RWPE2 (cell line): Measurements from ENCODE around the gene SAMD13.

Experiments
- ATAC-seq: fragments of 200-7000 bp; cut with Tn5 transposase; 3 replicates; pipeline ENCODE4 v1.9.1; 2021; ENCODE audit warnings: low read depth
- DNase-seq: peaks from one replicate; pipeline ENCODE4 v3.0.0-alpha.2; 2020; ENCODE audit warnings: low spot score
- H3K27ac ChIP-seq: fragments of 450-650 bp; 2 replicates; pipeline ENCODE4 v1.5.1; 2017; ENCODE audit warnings: mild to moderate bottlenecking; ENCODE audit not compliant: poor library complexity, severe bottlenecking
- H3K27me3 ChIP-seq: fragments of 250-450 bp; sonication (Bioruptor Pico); 2 replicates; pipeline ENCODE4 v1.5.1; 2021; ENCODE audit warnings: mild to moderate bottlenecking, moderate library complexity; ENCODE audit not compliant: insufficient read depth, poor library complexity, severe bottlenecking
- H3K36me3 ChIP-seq: fragments of 250-450 bp; sonication (Bioruptor Pico); 2 replicates; pipeline ENCODE4 v1.5.1; 2020; ENCODE audit warnings: low read depth, mild to moderate bottlenecking, moderate library complexity
- H3K4me1 ChIP-seq: fragments of 250-450 bp; sonication (Bioruptor Pico); 2 replicates; pipeline ENCODE4 v1.5.1; 2021; ENCODE audit warnings: mild to moderate bottlenecking, moderate library complexity; ENCODE audit not compliant: insufficient read depth, poor library complexity, severe bottlenecking
- H3K4me3 ChIP-seq: fragments of 250-450 bp; sonication (Bioruptor Pico); 2 replicates; pipeline ENCODE4 v1.5.1; 2021; ENCODE audit warnings: mild to moderate bottlenecking, moderate library complexity; ENCODE audit not compliant: severe bottlenecking
- H3K9me3 ChIP-seq: fragments of 250-450 bp; sonication (Bioruptor Pico); 2 replicates; pipeline ENCODE4 v1.5.1; 2021; ENCODE audit warnings: mild to moderate bottlenecking, moderate library complexity; ENCODE audit not compliant: severe bottlenecking
- CTCF ChIP-seq: fragments of 450-650 bp; IDR thresholded peaks from one replicate; pipeline ENCODE4 v1.5.1; 2017; ENCODE audit warnings: mild to moderate bottlenecking, moderate library complexity; ENCODE audit not compliant: poor library complexity, severe bottlenecking

Gene SAMD13

GRCh38 chr1:84265867-84266266 lies 35.6 kb upstream of the SAMD13 start:
- no peak for TF ChIP-seq CTCF
- Histone ChIP-seq H3K4me1 (no peaks in the 10 kb centered on the region), H3K27ac (no peak overlapping the region), H3K9me3 (no peaks in the 10 kb centered on the region), H3K4me3 (no peak overlapping the region), H3K36me3 (no peaks in the 10 kb centered on the region), H3K27me3 (no peaks in the 10 kb centered on the region)
- no peak for DNase-seq
- no peak for ATAC-seq

GRCh38 chr1:84266748-84267147 lies 34.8 kb upstream of the SAMD13 start:
- TF ChIP-seq CTCF: no peak
- H3K27ac ChIP-seq: no peak overlapping the region
- ATAC-seq: no peak

GRCh38 chr1:84267476-84267875 lies 34.0 kb upstream of the SAMD13 start:
- Histone ChIP-seq H3K4me1 (no peaks in the 10 kb centered on the region), H3K36me3 (no peaks in the 10 kb centered on the region), H3K27me3 (no peaks in the 10 kb centered on the region), H3K9me3 (no peaks in the 10 kb centered on the region), H3K4me3 (no peak overlapping the region), H3K27ac (no peak overlapping the region)
- ATAC-seq (no peak), DNase-seq (no peak)
- TF ChIP-seq CTCF: no peak

More at GRCh38 chr1:84266748-84267147, 34.8 kb upstream of the SAMD13 start:
- no peaks in the 10 kb centered on the region for H3K27me3 ChIP-seq
- H3K36me3 ChIP-seq: no peaks in the 10 kb centered on the region
- H3K9me3 ChIP-seq: no peaks in the 10 kb centered on the region
- H3K4me1 ChIP-seq: no peaks in the 10 kb centered on the region
- DNase-seq: no peak
- no peak overlapping the region for H3K4me3 ChIP-seq

- no peak for ATAC-seq
- no peak for DNase-seq
Observed at GRCh38 chr1:84268346-84268745, 33.2 kb upstream of the SAMD13 start.

More at GRCh38 chr1:84268346-84268745, 33.2 kb upstream of the SAMD13 start:
- no peak overlapping the region for H3K4me3 ChIP-seq
- H3K36me3 ChIP-seq: no peaks in the 10 kb centered on the region
- H3K27ac ChIP-seq: no peak overlapping the region
- no peaks in the 10 kb centered on the region for H3K27me3 ChIP-seq
- H3K9me3 ChIP-seq: no peaks in the 10 kb centered on the region
- TF ChIP-seq CTCF: no peak
- H3K4me1 ChIP-seq: no peaks in the 10 kb centered on the region
